GM12878 (cell line): ENCODE measurements around the gene SH3BP1.
"Not testable (repeated sequence)": the region's sequence is repeated elsewhere in the genome, so short reads cannot be mapped to it uniquely, and the experiment has no call there.

Experiments
- BHLHE40 ChIP-seq, 2 experiments: fragments of 450-650 bp in 1 of 2; IDR thresholded peaks; 2 replicates each; pipeline ENCODE4 v1.6.1; 2011 to 2017; ENCODE audit warnings: low read depth in 2 of 2, borderline replicate concordance in 1 of 2, improper control_type of control experiment in 1 of 2, low read length in 1 of 2, mild to moderate bottlenecking in 1 of 2
- CTCF ChIP-seq, 3 experiments: IDR thresholded peaks in 2 of 3; conservative IDR thresholded peaks in 1 of 3; 2 replicates each; pipeline ENCODE4 v1.5.1; 2011; ENCODE audit warnings: low read depth in 3 of 3, low read length in 3 of 3, mild to moderate bottlenecking in 3 of 3, control low read depth in 2 of 3, moderate library complexity in 2 of 3, inconsistent platforms in 1 of 3, mixed read lengths in 1 of 3; ENCODE audit not compliant: control insufficient read depth in 2 of 3, insufficient read depth in 1 of 3; ENCODE audit errors: extremely low read depth in 1 of 3
- FOXK2 ChIP-seq: fragments of 450-650 bp; IDR thresholded peaks from 2 replicates; pipeline ENCODE4 v1.6.1; 2017; ENCODE audit warnings: mild to moderate bottlenecking, moderate library complexity
- KAT2A ChIP-seq: conservative IDR thresholded peaks from 2 replicates; pipeline ENCODE4 v1.6.1; 2011; ENCODE audit warnings: low read depth, low read length; ENCODE audit not compliant: control insufficient read depth
- LARP7 ChIP-seq: fragments of 450-650 bp; IDR thresholded peaks from 2 replicates; pipeline ENCODE4 v1.6.1; 2017; ENCODE audit warnings: mild to moderate bottlenecking
- PML ChIP-seq: IDR thresholded peaks from 2 replicates; pipeline ENCODE4 v1.6.1; 2012; ENCODE audit warnings: low read length, inconsistent platforms
- POLR2A ChIP-seq: IDR thresholded peaks from 2 replicates; pipeline ENCODE4 v1.6.1; 2011; ENCODE audit warnings: low read depth, mild to moderate bottlenecking, low read length
- REST ChIP-seq: IDR thresholded peaks from 2 replicates; pipeline ENCODE4 v1.6.1; 2012; ENCODE audit warnings: mild to moderate bottlenecking, low read depth, low read length
- SP1 ChIP-seq: IDR thresholded peaks from one replicate; pipeline ENCODE4 v1.6.1; 2011; ENCODE audit warnings: low read depth, low read length
- TCF12 ChIP-seq: IDR thresholded peaks from 2 replicates; pipeline ENCODE4 v1.6.1; 2011; ENCODE audit warnings: low read depth, mild to moderate bottlenecking, low read length
- YBX1 ChIP-seq: fragments of 450-650 bp; IDR thresholded peaks from 2 replicates; pipeline ENCODE4 v1.6.1; 2016; ENCODE audit warnings: antibody characterized with exemption
- YY1 ChIP-seq: IDR thresholded peaks from 2 replicates; pipeline ENCODE4 v1.6.1; 2011; ENCODE audit warnings: low read depth, mild to moderate bottlenecking, low read length
- ZNF217 ChIP-seq: fragments of 450-650 bp; IDR thresholded peaks from 2 replicates; pipeline ENCODE4 v1.6.1; 2017; ENCODE audit warnings: antibody characterized with exemption, mild to moderate bottlenecking
- TF ChIP-seq, protein P1 (sequence below): fragments of 450-650 bp; conservative IDR thresholded peaks from 2 replicates; pipeline ENCODE4 v1.6.1; 2017; ENCODE audit warnings: mild to moderate bottlenecking, moderate library complexity

GRCh38 chr22:37610153-37610475 is 29.4 kb upstream of the SH3BP1 start:
- not testable (repeated sequence) for TF ChIP-seq TCF12; REST; CTCF (IDR thresholded peaks at IDR 0.05 in 2 of 3, conservative IDR thresholded peaks at IDR 0.05 in 1 of 3; ENCODE audit: control insufficient read depth in 2 of 3, extremely low read depth in 1 of 3, insufficient read depth in 1 of 3, low read depth in 3 of 3, low read length in 3 of 3); LARP7; BHLHE40 (IDR thresholded peaks at IDR 0.05; ENCODE audit: borderline replicate concordance in 1 of 2, low read depth in 2 of 2, low read length in 1 of 2); YY1; POLR2A; ZNF217; SP1; KAT2A; YBX1; PML; FOXK2
- TF ChIP-seq, protein P1, sequence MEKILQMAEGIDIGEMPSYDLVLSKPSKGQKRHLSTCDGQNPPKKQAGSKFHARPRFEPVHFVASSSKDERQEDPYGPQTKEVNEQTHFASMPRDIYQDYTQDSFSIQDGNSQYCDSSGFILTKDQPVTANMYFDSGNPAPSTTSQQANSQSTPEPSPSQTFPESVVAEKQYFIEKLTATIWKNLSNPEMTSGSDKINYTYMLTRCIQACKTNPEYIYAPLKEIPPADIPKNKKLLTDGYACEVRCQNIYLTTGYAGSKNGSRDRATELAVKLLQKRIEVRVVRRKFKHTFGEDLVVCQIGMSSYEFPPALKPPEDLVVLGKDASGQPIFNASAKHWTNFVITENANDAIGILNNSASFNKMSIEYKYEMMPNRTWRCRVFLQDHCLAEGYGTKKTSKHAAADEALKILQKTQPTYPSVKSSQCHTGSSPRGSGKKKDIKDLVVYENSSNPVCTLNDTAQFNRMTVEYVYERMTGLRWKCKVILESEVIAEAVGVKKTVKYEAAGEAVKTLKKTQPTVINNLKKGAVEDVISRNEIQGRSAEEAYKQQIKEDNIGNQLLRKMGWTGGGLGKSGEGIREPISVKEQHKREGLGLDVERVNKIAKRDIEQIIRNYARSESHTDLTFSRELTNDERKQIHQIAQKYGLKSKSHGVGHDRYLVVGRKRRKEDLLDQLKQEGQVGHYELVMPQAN: not testable (repeated sequence)
